Measurements from ENCODE around the gene LEKR1. TPM values are rescaled to one million over a fixed set of nuclear protein-coding genes. Genes with fewer than 3 reads are reported as not detected.

LEKR1 gene
- total RNA-seq, 1 experiment from 2014 or later: 0.90 TPM

- H3K27me3 ChIP-seq (replicated peaks; ENCODE audit: insufficient read depth, low read depth, low read length, poor library complexity): no peaks in the 10 kb centered on the region
- H3K36me3 ChIP-seq (ENCODE audit: insufficient read depth, low read length, poor library complexity, severe bottlenecking): no peaks in the 10 kb centered on the region
- no peak overlapping the region for H3K4me3 ChIP-seq (ENCODE audit: low read depth, low read length, poor library complexity, severe bottlenecking)
- no peak overlapping the region for H3K27ac ChIP-seq (ENCODE audit: low read depth, low read length, poor library complexity, severe bottlenecking)
- POLR2A ChIA-PET (ENCODE audit: low non-redundant PET): no interaction called here
- no peak for TF ChIP-seq CTCF (conservative IDR thresholded peaks at IDR 0.05; ENCODE audit: low read depth, low read length)
- no peak for TF ChIP-seq EZH2 (IDR thresholded peaks at IDR 0.05; ENCODE audit: borderline replicate concordance, low read depth, low read length, poor library complexity, severe bottlenecking)
- intact Hi-C loops (cut with micrococcal nuclease; ENCODE audit: unreplicated experiment): no loop called here
- BruUV-seq (replicated peaks): no TSS peak
- no peaks in the 10 kb centered on the region for H3K4me1 ChIP-seq (ENCODE audit: insufficient read depth, low read length, poor library complexity, severe bottlenecking)
- DNase-seq (ENCODE audit: low spot score): no peak
- CTCF ChIA-PET: no interaction called here
- H3K9me3 ChIP-seq (ENCODE audit: low read depth, low read length, poor library complexity, severe bottlenecking): no peaks in the 10 kb centered on the region
Observed at GRCh38 chr3:156860873-156861272, 34.7 kb downstream of the LEKR1 start.

GRCh38 chr3:156862338-156862737 is 36.2 kb downstream of the LEKR1 start:
- intact Hi-C loops (cut with micrococcal nuclease; ENCODE audit: unreplicated experiment): no loop called here
- H3K27me3 ChIP-seq (replicated peaks; ENCODE audit: insufficient read depth, low read depth, low read length, poor library complexity): no peaks in the 10 kb centered on the region
- H3K9me3 ChIP-seq (ENCODE audit: low read depth, low read length, poor library complexity, severe bottlenecking): no peaks in the 10 kb centered on the region
- no TSS peak for BruUV-seq (replicated peaks)
- TF ChIP-seq CTCF (conservative IDR thresholded peaks at IDR 0.05; ENCODE audit: low read depth, low read length) (no peak), EZH2 (IDR thresholded peaks at IDR 0.05; ENCODE audit: borderline replicate concordance, low read depth, low read length, poor library complexity, severe bottlenecking) (no peak)
- H3K4me1 ChIP-seq (ENCODE audit: insufficient read depth, low read length, poor library complexity, severe bottlenecking): no peaks in the 10 kb centered on the region
- no peak overlapping the region for H3K27ac ChIP-seq (ENCODE audit: low read depth, low read length, poor library complexity, severe bottlenecking)
- no peak for DNase-seq (ENCODE audit: low spot score)
- H3K4me3 ChIP-seq (ENCODE audit: low read depth, low read length, poor library complexity, severe bottlenecking): no peak overlapping the region
- no peaks in the 10 kb centered on the region for H3K36me3 ChIP-seq (ENCODE audit: insufficient read depth, low read length, poor library complexity, severe bottlenecking)
- POLR2A ChIA-PET (ENCODE audit: low non-redundant PET): no interaction called here
- CTCF ChIA-PET: no interaction called here

GRCh38 chr3:156865732-156866131 is 39.6 kb downstream of the LEKR1 start:
- BruUV-seq (replicated peaks): no TSS peak
- POLR2A ChIA-PET (ENCODE audit: low non-redundant PET): no interaction called here
- Histone ChIP-seq H3K36me3 (ENCODE audit: insufficient read depth, low read length, poor library complexity, severe bottlenecking) (no peaks in the 10 kb centered on the region), H3K9me3 (ENCODE audit: low read depth, low read length, poor library complexity, severe bottlenecking) (no peaks in the 10 kb centered on the region), H3K27ac (ENCODE audit: low read depth, low read length, poor library complexity, severe bottlenecking) (no peak overlapping the region), H3K4me1 (ENCODE audit: insufficient read depth, low read length, poor library complexity, severe bottlenecking) (no peaks in the 10 kb centered on the region), H3K4me3 (ENCODE audit: low read depth, low read length, poor library complexity, severe bottlenecking) (no peak overlapping the region), H3K27me3 (replicated peaks; ENCODE audit: insufficient read depth, low read depth, low read length, poor library complexity) (no peaks in the 10 kb centered on the region)
- DNase-seq (ENCODE audit: low spot score): peak; percentile 12
- intact Hi-C loops (cut with micrococcal nuclease; ENCODE audit: unreplicated experiment): no loop called here
- CTCF ChIA-PET: no interaction called here
- no peak for TF ChIP-seq CTCF (conservative IDR thresholded peaks at IDR 0.05; ENCODE audit: low read depth, low read length)
- TF ChIP-seq EZH2 (IDR thresholded peaks at IDR 0.05; ENCODE audit: borderline replicate concordance, low read depth, low read length, poor library complexity, severe bottlenecking): no peak

All from A673 (cell line).